HG02852 (cell line): ENCODE results near the gene LRP1.

ENCODE experiments used
- ATAC-seq: cut with Tn5 transposase; IDR thresholded peaks from one replicate; pipeline ENCODE4 v1.9.1; 2021; ENCODE audit warnings: mild to moderate bottlenecking, moderate library complexity; ENCODE audit not compliant: unreplicated experiment

Gene LRP1

DNA sequence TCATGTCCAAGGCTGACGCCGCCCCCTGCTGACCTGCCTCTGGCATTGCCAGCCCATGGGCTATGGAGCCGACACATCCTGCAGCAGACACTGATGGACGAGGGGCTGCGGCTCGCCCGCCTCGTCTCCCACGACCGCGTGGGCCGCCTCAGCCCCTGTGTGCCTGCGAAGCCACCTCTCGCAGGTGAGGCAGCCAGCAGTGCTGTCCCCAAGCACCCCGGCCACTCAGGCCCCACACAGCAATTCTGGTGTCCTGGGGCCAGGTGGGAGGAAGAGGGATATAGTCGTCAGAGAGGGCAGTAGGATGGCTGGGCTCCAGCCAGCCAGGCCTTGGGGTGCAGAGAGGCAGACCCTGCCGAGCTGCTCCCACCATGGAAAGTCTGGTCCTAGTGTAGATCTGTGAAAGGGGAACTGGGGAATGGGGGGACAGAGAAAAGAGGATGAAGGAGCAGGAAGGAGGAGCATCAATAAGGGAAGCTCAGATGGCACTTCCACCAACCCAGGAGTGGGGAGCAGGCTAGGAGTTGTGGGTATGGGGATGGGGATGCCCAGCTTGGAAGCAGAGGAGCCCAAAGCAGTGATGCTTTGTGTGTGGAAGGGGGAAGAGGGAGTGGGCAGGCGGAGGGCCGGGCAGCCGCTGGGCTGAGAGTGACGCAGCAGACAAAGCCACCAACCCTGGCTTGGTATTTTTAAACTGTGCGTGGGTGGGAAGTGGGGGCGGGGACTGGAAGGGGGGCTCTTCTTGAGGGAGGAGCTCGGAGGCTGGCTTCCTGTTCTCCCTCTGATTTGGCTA, 34.7 kb upstream of the LRP1 start:
- ATAC-seq = peak; percentile 28

DNA sequence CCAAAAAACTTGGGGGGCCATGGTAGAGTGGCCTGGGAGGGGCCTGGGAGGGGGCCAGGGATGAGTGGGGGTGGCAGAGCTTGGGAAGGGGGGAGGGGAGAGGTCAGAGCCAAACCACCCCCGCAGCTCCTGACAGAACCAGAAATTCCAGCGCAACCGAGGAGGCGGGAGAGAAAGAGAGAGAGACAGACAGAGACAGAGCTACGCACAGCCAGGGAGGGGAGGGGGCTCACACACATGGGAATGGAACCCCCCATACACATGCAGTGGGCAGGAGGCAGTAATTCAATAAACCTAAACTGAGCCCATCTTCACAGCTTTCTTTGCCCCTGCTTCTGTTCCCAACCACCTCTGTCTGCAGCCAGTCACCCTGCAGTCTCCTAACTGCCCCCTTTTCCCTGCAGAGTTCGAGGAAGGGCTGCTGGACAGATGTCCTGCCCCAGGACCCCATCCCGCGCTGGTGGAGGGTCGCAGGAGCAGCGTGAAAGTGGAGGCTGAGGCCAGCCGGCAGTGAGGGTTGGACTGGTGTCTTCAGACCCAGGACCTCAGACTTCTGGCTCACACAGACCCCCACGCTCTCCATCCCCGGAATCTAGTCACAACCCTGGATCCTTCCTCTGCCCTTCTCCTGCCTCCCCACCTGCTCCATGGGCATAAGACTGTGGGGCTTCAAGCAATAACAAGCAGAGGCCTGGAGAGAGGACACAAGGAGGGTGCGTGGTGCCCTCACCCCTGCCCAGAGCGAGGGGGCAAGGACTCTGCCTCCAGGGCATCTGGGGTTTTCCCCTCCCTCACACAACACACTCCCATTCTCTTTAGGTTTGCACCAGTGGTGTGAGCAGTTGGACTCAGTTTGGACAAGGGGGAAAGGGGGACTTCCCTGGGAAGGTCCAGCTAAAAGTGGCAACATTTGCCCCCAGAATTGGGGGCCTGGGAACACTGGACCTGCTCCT, 33.8 kb upstream of the LRP1 start:
- ATAC-seq = no peak

DNA sequence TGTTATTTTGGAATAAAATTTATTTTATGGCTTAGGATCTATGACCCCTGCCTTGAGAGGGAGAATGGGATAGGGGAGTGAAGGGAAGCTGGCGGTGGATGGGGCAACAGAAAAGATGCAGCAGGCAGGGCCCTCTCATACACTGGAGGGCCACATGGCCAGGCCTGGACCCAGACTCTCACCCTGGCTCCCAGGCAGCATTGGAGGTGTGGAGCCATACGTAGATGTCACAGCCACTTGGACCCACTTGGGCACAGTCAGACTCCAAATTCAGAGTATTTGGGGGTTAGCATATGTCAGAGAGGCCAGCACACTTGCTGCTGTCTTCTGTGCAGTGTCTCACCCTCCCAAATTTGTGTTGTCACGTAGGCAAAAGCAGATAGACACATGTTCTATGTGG, 32.8 kb upstream of the LRP1 start:
- ATAC-seq = no peak

DNA sequence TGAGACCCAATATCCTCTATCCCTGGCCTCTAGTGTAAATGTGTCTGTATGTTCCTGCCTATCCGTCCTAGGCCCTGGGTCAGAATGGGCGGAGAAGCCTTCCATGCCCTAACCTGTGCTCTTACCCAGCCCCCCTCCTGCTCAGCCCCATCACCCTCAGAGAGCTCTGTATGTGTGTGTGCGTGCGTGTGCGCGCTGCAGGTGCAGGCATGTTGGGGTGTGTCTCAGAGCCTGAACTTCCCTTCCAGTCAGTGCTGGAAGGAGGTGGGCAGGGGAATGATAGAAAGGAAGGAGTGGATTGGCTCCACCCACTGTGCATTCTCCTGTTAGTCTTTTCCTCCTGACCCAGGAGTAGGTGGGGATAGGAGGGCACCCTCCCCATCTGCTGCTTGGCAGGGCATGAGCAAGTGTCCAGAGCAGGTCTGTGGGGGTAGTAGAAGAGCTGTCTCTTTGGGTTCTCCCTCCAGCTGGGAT, 32.1 kb upstream of the LRP1 start:
- ATAC-seq = no peak

DNA sequence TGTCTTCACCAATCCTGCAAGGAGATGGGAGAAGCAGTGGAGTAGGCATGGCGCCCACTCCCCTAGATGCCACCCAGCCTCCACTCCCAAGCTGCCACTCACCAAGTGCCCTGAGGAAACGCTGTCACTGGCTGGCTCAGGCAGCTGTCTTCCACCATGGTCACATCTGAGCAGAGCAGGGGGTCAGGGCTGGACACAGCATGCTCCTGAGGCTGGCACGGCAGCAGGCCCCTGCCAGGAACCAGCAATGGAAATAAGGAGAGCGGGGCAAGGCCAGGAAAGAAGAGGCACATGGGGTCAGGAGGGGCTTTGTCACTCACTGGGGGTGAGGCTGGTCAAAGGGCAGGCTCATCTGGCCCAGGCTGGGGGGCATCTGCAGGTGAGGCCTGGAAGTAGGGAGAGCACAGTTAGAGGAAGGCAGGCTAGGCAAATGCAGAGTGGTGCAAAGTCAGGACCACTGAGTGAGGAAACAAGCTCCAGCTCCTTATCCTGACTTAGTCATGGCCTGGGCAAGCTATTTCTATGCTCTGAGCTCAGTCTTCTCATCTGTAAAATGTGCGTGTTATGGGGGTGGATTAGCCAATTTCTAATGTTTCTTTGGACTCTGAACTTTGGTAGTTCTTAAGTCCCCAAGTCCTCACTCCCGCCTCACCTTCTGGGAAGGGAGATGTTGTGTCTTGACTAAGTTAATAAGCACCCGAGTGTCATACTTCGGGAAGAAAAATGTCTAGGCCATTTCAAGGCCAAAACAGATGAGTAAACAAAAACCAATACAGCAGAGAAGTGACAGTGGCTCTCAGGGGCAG, 31.3 kb upstream of the LRP1 start:
- ATAC-seq = no peak

DNA sequence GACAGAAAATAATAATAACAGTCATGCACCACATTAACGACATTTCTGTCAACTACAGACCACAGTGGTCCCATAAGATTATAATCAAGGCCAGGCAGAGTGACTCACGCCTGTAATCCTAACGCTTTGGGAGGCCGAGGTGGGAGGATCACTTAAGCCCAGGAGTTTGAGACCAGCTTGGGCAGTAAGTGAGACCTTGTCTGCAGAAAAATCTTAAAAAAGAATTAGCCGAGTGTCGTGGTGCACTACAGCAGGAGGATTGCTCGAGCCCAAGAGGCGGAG, 30.8 kb upstream of the LRP1 start:
- no peak for ATAC-seq

DNA sequence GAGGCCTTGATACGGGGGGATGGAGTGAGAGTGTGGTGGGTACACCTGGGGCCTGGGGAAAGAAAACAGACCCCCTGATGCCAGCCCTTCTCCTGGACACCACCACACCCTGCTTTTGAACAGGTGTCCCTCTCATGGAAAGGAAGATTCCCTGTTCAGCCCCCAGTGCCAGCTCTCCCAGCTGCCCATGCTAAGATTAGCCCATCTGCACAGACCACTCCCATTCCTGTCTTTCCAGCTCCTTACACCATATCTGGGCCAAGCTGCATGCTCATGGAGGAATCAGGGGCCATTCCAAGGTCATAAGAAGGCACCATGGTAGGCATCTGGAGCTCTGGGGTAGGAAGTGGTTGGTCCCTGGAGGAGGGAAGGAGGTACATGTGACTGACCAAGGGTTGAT, 29.7 kb upstream of the LRP1 start:
- ATAC-seq = no peak

DNA sequence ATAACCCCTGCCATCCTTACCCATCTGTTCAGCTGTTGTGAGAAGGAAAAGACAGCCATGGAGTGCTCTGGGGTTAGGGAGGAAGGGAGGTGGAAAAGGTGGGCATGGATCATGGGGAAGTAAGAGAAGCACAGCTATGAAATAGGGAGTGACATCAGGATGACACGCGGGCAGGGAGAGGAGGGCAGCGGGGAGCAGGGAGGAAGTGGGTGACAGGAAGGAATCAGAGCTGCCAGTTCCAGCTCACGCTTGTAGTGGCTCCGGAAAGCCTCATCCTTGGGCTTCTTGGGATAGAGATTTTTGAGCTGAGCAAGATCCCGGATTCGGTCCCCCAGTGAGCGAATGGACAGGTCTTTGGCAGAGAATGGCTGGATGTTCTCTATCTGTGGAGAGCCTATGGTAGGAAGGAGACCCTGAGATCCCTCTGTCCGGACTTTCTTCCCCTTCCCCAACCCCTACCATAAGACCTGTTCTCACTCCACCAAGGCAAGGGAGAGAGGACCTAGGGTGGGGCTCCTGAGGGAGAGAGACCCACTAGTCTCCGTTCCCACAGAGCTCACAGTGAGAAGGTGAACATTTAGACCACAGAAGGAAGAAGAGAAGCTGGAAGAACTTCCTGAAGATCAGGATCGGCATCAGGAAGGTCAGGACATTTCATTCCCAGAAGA, 29.1 kb upstream of the LRP1 start:
- no peak for ATAC-seq

DNA sequence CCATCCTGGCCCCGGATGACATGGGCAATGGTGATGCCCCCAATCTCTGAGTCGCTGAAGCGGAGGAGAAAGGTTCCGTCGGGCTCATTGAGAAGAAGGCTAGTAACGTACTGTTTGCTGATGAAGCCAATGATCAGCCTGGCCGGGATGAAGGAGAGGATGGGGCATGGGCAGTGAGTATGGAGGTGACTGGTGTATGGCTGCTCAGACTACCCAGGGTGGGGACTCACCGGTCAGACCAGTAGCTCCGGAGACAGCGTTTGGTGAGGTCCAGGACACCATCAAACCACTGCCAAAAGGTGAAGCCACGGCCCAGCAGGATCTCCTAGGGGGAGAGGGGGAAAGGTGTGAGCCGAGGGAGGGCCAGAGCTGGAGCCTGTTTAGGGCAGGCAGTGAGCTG, 28.5 kb upstream of the LRP1 start:
- no peak for ATAC-seq

DNA sequence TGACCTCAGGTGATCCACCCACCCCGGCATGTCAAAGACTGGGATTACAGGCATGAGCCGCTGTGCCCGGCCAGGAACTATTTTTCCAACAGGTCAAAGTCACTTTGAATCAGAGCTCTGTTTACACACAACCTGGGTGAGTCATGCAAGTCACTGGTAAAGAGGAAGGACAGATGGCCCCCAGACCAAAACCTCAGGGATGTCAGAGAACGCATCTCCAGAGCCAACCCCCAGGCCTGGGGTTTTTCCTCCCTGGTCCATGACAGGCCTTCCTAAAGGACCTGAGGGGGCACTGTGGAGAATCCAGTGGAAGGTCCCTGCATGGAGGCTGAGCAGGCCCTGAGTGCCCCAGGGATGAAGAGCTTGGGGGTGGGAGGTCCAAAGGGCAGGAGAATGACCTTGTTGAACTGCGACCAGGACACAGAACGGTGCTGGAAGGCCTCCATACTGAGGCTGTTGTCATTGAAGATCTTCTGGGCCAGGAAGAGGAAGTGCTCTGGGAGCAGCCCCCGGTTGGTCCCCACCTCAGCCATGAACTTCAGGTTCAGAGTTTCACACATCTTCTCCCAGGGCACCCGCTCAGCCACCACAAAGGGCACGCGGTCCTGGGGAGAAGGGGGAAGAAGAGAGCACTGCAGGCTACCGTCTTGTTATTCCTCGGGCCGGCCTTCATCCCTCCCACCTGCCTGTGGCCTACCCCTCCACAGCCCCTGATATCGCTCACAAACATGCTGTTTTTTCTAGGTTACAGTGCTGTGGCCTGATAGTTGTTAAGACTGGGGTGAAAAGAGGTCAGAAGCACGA, 26.2 kb upstream of the LRP1 start:
- no peak for ATAC-seq

DNA sequence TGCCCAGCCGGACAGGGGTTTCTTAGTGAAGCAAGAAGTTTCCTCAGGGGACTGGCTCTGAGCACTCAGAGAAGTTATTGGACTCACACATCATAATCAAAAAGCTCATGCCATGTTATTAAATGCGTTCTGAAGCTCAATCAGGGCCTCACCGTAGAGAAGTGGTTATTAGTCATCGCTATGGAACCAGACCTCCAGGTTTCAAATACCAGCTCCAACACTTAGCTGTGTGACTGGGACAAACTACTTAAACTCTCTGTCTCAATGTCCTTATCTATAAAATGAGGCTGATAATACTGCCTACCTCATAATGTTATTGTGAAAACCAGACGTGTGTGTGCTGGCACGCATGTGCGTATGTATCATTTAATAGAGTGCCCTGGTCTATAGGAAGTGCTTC, 24.4 kb upstream of the LRP1 start:
- ATAC-seq = no peak

DNA sequence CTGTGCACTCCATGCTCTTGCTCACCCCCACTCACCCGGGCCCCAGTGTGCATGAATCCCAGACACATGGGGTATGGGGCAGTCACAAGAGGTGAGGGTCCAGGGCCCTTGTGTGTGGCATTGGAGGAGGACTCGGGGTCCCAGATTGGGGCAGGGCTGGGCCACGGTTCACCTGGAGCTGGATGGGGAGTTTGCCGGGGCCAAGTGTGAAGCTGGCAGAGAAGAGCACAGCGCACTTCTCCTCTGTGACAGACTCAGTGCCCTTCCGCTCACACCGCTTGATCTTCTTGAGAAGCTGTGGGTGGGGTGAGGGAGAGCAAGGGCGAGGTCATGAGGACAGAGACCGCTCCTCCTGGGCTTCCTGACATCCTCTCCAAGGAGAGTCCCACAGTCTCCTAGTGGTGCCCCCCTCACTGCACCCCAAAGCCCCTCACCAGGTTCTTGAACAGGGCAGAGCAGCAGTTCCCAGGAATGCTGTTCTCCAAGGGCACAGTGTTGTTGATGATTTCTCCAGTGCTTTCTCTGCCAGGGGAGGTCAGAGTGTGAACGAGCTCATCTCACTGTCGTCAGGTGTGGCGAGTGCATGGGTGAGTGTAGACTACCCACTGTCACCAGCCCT, 23.9 kb upstream of the LRP1 start:
- ATAC-seq = no peak

DNA sequence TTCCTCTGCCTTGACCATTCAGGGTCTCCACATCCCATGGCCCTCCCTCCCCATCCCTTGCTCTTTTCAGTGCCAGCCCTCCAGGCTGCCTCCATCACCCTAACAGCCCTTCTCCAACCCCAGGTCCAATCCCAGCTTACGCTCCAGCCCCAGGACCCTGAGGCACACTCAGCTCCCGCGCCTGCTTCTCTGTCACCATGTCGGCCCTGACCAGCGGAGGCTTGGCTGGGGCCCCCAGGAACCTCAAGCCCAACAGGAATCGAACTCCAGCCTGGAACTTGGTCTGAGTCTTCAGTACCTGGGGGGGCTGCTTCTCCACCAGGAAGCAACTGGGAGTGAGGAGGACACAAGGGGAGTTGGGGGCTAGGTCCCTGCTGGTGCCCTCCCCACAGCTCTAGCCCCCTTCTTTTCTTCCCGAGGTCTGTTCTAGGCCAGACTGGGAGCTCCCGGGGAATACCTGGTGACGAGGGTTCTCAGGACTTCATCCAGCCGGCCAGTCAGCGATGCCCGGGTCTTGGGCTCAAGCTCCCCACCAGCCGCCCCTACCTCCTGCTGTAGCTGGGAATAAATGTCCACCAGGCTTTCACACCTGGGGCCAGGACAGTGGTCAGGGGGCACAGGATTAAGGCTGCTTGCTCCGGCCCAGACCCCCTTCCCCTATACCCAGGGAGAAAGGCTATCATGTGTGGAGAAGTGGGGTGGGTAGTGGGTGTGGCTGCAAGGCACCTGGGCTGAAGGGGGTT, 23.1 kb upstream of the LRP1 start:
- ATAC-seq = no peak

DNA sequence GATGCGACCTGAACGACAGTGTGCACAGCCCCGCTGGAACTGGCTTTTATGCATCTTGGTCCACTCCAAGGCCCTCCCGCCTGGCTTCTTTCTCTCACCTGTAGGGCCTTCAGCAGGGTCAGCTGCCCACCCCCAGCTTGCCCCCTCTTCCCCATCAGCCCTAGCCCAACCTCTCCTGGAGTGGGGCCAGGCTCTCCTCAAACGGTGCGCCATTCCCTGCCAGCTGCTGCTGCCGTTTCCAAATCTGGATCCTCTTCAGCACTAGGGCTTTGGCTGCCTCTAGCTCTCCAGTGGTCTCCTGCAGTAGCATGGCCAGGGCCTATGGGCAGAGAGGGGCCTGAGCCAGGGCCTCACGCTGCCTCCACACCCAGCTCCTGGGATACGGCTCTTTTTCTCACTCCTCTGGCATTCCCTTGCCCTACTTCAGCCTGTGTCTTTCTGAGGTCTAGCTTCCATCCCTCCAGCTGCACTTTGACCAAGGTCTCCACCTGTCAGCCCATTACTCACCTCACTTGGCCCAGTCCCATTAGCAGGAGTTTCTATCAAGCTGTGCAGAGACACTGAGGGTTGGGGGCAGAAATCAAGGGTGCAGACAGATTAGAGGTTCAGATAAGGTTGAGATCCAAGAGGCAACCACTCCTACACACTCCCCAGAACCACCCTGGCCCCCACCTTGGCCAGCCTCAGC, 22.1 kb upstream of the LRP1 start:
- ATAC-seq = no peak

DNA sequence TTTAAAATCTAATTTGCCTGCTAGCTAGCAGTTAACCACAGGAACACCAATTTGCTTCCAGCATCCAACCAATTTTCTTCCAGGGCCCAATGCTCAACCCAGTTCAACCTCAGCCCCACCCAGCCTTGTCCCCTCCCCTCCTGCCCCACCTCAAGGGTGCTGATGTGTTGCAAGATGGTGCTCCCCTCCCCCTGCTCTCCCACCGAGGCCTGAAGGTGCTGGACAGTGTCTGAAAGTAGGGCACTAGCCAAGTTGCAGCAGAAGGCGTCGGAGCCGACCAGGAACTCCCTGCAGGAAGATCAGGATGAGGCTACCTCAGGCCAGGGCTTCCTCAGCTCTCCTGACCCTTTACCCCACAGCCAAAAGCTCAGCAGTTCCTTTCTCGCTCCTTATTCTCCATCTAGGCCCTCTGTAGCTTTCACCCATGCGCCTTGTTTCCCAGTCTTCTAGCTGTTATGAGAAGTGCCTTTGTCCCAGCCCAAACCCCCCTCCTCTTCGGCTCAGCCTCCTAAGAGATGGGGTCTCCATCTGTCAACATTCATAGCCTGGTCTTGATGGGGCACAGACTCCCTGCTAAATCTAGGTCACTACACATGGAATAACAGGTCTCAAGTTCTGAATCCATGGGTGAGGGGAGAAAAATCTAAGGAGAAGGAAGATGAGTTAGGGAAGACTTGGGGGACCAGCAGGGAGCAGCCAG, 20.7 kb upstream of the LRP1 start:
- ATAC-seq = no peak

DNA sequence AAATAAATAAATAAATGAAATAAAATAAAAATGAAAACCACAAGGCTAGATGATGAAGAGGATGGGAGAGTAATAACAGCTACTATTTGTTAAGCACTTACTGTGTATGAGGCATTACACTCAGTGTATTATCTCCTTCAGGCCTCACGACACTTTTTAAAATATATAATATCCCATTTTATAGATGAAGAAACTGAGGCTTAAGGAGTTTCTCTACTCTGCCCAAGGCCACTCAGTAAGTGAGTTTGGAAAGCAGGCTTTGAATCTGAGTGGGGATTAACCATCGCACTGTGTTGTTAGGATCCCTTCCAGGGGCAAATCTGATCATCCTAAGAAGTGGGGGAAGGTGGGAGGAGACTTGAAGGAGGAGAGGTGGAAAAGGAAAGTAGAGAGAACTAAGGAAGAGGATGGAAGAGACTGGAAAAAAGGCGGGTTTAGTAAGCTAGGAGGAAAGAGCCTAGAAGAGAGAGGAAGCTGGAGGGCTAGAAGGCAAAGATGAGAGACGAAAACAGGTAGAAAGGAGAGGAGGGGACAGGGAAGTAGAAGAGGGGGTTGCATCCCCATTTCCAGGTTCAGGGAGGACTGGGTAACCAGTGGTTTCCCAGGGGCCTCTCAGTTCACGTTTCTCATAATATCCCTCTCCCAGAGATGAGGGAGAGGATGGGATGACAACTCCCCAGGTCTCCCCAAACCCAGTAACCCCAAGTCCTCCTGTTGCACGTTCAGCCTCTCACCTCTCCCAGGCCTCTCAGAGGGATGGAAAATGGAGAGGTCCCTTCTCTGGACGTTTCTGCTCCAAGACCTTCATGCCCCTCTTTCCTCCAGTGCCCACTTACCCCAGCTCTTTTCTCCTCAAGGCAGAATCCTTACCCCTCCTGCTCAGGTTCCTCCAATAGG, 18.8 kb upstream of the LRP1 start:
- ATAC-seq = no peak
